Progenitor cell of endocrine pancreas (in vitro differentiated cells): Measurements from ENCODE around the gene BRME1. TPM values are rescaled to one million over a fixed set of nuclear protein-coding genes. Genes with fewer than 3 reads are reported as not detected.

Experiments
- DNase-seq: peaks from one replicate; pipeline ENCODE4 v3.0.0; 2021; ENCODE audit warnings: low spot score; ENCODE audit not compliant: unreplicated experiment
- H3K27ac Mint-ChIP-seq: 2 replicates; pipeline ENCODE4 v1.8.0; 2021; ENCODE audit warnings: mild to moderate bottlenecking, moderate library complexity, mixed read lengths
- H3K27me3 Mint-ChIP-seq: 2 replicates; pipeline ENCODE4 v1.8.0; 2021; ENCODE audit warnings: mixed read lengths
- H3K36me3 Mint-ChIP-seq: 2 replicates; pipeline ENCODE4 v1.8.0; 2022; ENCODE audit warnings: mixed read lengths; ENCODE audit not compliant: insufficient read depth
- H3K4me1 Mint-ChIP-seq: 2 replicates; pipeline ENCODE4 v1.8.0; 2021; ENCODE audit warnings: low read depth, mixed read lengths
- H3K4me3 Mint-ChIP-seq: 2 replicates; pipeline ENCODE4 v1.8.0; 2021; ENCODE audit warnings: low read depth, mild to moderate bottlenecking, moderate library complexity, mixed read lengths
- H3K9me3 Mint-ChIP-seq: 2 replicates; pipeline ENCODE4 v1.8.0; 2021; ENCODE audit warnings: low read depth, mixed read lengths
- CTCF ChIP-seq: fragments of 200-600 bp; sonication (generic); IDR thresholded peaks from one replicate; pipeline ENCODE4 v1.5.0; 2021; ENCODE audit warnings: antibody characterized with exemption, mild to moderate bottlenecking; ENCODE audit not compliant: unreplicated experiment
- total RNA-seq: library from RNA; stranded (reverse); gene quantifications from 2 replicates; pipeline ENCODE4 v1.2.1, GENCODE V29; 2021

The BRME1 gene
- total RNA-seq, 1 donor from 2014 or later: 6.1 TPM

GRCh38 chr19:13865571-13866462 is 40.1 kb downstream of the BRME1 start:
- Mint-ChIP-seq H3K9me3 (no peaks in the 10 kb centered on the region), H3K36me3 (peaks cover 2% of the 10 kb centered on the region), H3K27ac (peak overlapping the region; percentile 54), H3K27me3 (no peaks in the 10 kb centered on the region), H3K4me1 (peaks cover 14% of the 10 kb centered on the region), H3K4me3 (peak overlapping the region; percentile 83)
- TF ChIP-seq CTCF: peak; percentile 20
- DNase-seq: peak; percentile 49

- peaks cover 14% of the 10 kb centered on the region for H3K4me1 Mint-ChIP-seq
- H3K27ac Mint-ChIP-seq: peak overlapping the region; percentile 94
- H3K4me3 Mint-ChIP-seq: peak overlapping the region; percentile 81
- no peaks in the 10 kb centered on the region for H3K27me3 Mint-ChIP-seq
- no peak for DNase-seq
- TF ChIP-seq CTCF: no peak
- peaks cover 2% of the 10 kb centered on the region for H3K36me3 Mint-ChIP-seq
- H3K9me3 Mint-ChIP-seq: no peaks in the 10 kb centered on the region
Observed at GRCh38 chr19:13864667-13865570, 41.0 kb downstream of the BRME1 start.

- DNase-seq: no peak
- H3K27ac Mint-ChIP-seq: peak overlapping the region; percentile 94
- peaks cover 2% of the 10 kb centered on the region for H3K36me3 Mint-ChIP-seq
- peaks cover 18% of the 10 kb centered on the region for H3K4me1 Mint-ChIP-seq
- peak overlapping the region; percentile 81 for H3K4me3 Mint-ChIP-seq
- H3K27me3 Mint-ChIP-seq: no peaks in the 10 kb centered on the region
- TF ChIP-seq CTCF: no peak
- no peaks in the 10 kb centered on the region for H3K9me3 Mint-ChIP-seq
Observed at GRCh38 chr19:13864046-13864666, 41.8 kb downstream of the BRME1 start.

- peak; percentile 99 for TF ChIP-seq CTCF
- Mint-ChIP-seq H3K27me3 (no peaks in the 10 kb centered on the region), H3K9me3 (no peaks in the 10 kb centered on the region), H3K27ac (peak overlapping the region; percentile 46), H3K4me1 (peaks cover 18% of the 10 kb centered on the region), H3K4me3 (peak overlapping the region; percentile 51), H3K36me3 (no peaks in the 10 kb centered on the region)
- DNase-seq: peak; percentile 97
Observed at GRCh38 chr19:13861714-13862531, 44.0 kb downstream of the BRME1 start.
